DMS153 (cell line): Measurements from ENCODE around the gene DLG2.

Experiments
- DNase-seq: peaks from one replicate; lab custom pipeline; 2025; lab: John Stamatoyannopoulos, UW

The DLG2 gene

GRCh38 chr11:83720675-83721074 lies 1906.5 kb downstream of the DLG2 start:
- no peak for DNase-seq

DNA sequence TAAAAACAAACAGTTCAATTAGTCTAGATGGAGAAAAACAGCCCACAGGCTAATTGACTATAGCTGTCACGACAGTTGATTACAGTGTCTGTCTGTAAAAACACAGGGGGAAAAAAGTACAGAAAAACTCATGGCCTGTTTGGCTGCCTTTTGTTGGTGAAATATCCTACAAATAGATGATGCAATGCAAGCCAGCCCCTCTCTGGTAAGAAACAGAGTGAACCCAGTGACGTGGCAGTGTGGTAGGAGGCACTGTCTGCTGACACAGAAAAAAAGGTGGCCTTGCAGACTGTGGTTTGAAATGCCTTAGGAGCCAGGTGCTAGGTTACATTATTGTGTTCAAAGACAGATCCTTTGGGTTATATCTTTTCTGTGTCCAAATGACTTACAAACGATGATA lies 1909.6 kb downstream of the DLG2 start:
- no peak for DNase-seq

DNA sequence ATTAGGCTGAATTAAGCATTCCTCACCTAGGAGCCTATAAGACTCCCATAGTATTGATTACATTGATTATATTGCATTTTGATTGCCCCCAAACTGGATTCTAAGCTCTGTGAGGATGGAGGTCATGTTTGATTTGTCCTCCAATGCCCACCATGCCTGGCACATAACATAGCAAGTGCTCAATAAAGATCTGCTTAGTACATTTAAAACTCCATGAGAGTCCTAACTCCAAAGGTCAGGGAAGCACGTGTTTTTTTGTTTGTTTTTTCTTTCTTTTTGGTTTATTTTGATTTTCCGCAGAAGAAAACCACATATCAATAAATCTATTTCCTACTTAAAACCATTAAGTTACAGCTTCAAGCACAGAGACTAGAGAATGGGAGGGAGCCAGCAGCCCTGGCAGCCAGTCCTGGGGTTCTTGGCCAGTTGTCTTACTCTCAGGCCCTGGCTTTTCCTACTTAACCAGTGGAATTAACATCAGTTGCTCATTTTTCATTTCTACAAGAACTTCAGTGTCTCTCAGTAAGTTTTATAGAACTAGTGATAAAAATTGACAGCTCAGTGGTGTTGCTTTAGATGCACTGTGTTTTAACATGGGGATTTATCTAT lies 1911.1 kb downstream of the DLG2 start:
- no peak for DNase-seq

DNA sequence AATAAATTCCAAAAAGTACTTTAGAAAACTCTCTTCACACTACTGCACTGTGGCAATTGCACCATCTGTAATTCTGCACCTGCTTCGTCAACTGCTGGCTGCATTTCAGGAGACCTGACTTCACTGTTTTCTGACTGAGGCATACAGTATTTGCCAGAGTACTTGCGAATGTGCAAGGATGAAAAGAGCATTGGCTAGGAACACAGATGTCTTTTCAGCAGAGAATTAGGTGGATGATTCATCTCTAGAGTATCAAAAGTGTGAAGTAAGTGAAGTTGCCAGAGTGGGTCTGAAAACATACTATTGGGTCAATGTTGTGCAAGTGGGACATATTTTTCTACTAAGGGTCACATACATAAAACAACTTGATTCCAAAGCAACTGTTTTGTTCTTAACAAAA lies 1913.4 kb downstream of the DLG2 start:
- no peak for DNase-seq

DNA sequence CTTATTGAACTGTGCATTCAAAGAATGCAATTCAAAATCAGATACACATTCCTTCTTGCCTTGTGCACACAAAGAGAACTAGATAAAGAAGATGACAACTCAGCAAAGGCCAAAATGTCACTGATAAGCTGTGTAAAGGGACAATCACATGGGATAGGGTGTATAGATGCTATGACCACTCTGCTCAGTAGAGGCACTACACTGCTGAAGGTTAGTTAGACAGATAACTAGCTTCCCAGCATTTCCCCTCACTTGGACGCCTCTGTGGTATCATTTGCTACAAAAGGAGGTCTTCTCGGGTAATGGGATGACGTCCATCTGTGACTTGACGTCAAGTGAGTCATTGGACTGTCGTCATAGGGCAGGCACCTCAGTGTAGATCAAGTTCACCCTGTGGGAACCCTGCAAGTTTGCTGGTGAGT lies 1916.0 kb downstream of the DLG2 start:
- DNase-seq = no peak

- no peak for DNase-seq
These were observed 1917.7 kb downstream of the DLG2 start for GRCh38 chr11:83709434-83709833.

- DNase-seq = no peak
These were observed 1920.6 kb downstream of the DLG2 start for GRCh38 chr11:83706566-83706965.

DNA sequence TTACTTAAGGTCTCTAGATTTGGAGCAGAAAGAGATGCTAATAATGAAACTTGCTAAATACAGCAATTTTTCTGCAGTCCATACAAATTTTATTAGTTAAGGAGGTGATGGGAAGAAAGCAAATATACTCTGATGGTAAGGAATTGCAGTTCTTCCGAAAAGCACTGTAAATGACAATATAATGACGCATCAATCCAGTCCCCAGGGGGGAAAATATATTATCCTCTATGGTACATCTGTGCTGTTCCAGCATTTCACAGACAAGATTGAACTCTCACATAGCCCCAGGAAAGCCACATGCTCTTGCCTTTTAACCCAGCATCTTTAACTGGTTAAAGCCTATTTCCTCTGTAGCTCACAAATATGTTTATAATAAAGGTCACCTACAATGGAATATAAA lies 1924.3 kb downstream of the DLG2 start:
- no peak for DNase-seq

DNA sequence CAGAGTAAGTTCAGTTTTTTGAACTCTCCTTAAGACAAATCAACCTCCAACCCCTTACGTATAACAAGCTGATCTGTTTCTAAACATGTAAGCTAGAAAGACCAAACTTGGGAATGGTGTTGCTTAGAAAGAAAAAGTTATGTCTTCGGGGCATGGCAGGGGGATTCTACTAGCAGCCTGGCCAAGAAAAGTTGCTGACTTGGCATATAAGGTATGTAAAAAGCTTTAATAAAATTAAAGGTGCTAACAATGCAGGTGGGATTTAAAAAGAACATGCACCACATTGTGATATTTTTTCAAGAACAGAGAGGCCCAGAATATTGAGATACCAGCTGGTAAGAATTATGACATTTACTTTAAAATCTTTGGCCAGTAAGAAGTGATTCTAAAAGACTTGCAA lies 1929.6 kb downstream of the DLG2 start:
- DNase-seq = no peak

GRCh38 chr11:83695046-83695445 lies 1932.1 kb downstream of the DLG2 start:
- DNase-seq = no peak

- no peak for DNase-seq
These were observed 1932.8 kb downstream of the DLG2 start for GRCh38 chr11:83694191-83694910.

DNA sequence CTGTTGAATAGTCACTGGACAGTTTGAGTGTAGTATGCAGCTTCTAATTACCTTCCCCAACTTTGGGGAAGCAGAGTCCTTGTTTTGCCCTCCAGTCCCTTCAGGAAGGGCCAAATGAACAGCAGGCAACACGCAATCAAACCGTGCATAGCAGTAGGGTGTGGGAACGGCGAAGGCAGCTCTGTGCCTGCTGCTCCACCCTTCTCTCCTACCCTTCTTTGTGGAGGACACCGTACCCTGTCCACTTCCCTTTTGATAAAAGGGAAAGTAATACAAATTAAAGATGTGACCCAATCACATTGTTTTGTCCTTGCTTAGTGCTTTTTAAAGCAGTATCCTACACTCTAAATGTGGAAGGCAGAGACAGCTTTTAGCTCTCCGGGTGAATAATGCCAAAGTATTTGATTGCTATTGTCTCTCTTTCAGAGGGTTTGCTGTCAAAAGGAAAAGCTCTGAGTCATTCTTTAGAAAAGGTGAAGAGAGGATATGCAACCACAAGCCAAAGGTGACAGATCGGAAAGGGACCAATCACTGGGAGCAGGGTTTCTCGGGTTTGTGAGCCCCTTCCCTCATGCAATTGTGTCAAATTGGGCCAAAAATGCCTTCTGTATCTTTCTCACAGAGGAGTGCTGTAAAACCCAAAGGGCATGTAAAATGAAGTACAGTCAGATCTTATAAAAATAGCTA lies 1933.7 kb downstream of the DLG2 start:
- DNase-seq = peak; percentile 20

GRCh38 chr11:83692675-83693074 lies 1934.5 kb downstream of the DLG2 start:
- DNase-seq = no peak

DNA sequence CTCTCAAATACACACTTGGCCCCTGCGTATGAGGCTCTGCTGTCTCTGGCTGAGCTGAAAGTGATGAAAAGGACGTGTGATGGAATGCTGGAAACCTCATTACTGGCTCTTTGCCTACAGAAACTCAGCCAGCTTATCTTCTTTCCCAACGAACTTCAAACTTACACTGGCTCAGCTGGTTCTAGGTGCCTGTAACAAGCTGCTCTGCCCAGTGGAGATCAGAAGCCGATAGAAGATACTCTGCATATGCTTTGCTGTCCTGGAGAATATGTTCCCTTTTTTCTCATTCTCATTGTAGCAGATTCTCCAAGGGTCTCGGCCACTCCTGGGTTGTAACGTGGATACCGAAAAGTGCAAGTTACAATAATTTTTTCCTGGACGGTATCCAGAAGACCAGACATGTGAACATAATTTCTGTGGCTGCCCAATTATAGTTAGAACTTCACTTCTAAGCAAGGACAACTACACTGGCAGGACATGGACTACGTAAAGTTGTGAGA lies 1935.6 kb downstream of the DLG2 start:
- no peak for DNase-seq

- DNase-seq = no peak
These were observed 1937.9 kb downstream of the DLG2 start for GRCh38 chr11:83689144-83689780.

DNA sequence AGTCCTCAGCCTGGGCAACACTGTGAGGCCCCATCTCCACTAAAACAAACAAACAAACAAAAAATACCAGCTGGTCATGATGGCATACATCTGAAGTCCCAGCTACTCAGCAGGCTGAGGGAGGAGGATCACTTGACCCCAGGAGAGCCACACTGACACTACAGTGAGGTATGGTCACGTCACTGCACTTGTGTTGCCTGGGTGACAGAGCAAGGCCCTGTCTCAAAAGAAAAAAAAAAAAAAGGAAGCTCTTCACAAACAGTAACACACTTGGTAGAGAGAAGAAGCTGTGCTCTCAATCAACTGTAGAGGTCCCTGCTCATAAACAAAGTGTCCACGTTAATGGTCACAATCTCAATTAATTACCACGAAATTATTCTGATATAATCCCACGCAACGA lies 1939.4 kb downstream of the DLG2 start:
- DNase-seq = no peak

- DNase-seq = no peak
These were observed 1941.4 kb downstream of the DLG2 start for GRCh38 chr11:83685730-83686129.

GRCh38 chr11:83684071-83684470 lies 1943.1 kb downstream of the DLG2 start:
- no peak for DNase-seq

- DNase-seq = no peak
These were observed 1944.6 kb downstream of the DLG2 start for GRCh38 chr11:83682611-83682973.

- DNase-seq = no peak
These were observed 1945.1 kb downstream of the DLG2 start for GRCh38 chr11:83681906-83682610.

DNA sequence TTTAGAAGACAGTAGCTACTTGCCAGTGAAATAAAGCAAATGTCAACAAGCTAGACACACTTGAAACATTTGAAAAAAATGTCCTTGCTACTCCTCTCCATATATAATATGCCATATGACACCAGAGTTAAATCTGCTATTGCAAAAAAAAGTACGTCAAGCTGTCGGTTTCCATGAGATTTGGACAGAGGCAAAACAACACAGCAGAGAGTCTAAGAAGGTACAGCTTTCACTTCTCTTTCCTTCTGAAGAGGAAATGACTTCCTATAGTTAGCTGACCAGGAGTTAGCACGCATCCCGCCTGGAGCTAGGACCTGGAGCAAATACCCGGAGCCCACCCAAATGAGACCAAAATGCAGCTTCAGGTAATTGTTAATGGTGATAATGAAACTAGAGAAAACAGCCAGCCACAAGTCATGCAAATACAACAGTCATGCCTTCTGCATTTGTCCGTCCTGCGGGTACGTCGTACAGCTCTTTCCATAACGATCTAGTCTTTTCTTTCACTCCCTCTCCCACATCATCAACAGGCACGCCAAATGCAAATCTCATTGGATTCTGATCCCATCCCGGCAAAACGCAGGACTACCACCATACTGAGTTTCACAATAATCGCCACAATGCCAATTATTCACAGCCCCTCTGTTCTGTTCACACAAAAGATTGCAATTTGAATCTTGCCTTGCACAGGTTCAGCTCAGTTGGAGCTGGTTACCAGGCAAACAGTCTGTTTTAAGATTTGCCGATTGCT lies 1945.9 kb downstream of the DLG2 start:
- no peak for DNase-seq
